NB4 (cell line): ENCODE results near the gene OLFML2B.

Experiments used
- POLR2A ChIP-seq: IDR thresholded peaks from 2 replicates; pipeline ENCODE4 v1.6.1; 2011; ENCODE audit warnings: mild to moderate bottlenecking; ENCODE audit not compliant: insufficient read length; ENCODE audit errors: extremely low read depth
- TF ChIP-seq, protein P1 (sequence below): IDR thresholded peaks from one replicate; pipeline ENCODE4 v1.5.1; 2012; ENCODE audit warnings: low read depth, low read length

GRCh38 chr1:162062542-162063015, 38.9 kb upstream of the OLFML2B start:
- TF ChIP-seq, protein P1, sequence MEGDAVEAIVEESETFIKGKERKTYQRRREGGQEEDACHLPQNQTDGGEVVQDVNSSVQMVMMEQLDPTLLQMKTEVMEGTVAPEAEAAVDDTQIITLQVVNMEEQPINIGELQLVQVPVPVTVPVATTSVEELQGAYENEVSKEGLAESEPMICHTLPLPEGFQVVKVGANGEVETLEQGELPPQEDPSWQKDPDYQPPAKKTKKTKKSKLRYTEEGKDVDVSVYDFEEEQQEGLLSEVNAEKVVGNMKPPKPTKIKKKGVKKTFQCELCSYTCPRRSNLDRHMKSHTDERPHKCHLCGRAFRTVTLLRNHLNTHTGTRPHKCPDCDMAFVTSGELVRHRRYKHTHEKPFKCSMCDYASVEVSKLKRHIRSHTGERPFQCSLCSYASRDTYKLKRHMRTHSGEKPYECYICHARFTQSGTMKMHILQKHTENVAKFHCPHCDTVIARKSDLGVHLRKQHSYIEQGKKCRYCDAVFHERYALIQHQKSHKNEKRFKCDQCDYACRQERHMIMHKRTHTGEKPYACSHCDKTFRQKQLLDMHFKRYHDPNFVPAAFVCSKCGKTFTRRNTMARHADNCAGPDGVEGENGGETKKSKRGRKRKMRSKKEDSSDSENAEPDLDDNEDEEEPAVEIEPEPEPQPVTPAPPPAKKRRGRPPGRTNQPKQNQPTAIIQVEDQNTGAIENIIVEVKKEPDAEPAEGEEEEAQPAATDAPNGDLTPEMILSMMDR = no peak
- no peak for TF ChIP-seq POLR2A
